PC-3 (cell line): Measurements from ENCODE around the gene ERH.

Experiments used
- EZH2 ChIP-seq: fragments of 300-600 bp; sonication (generic); IDR thresholded peaks from one replicate; pipeline ENCODE4 v1.6.1; 2017; ENCODE audit warnings: antibody characterized with exemption, mild to moderate bottlenecking, low read length; ENCODE audit not compliant: unreplicated experiment
- TF ChIP-seq, protein P1 (sequence below): fragments of 300-600 bp; sonication (generic); conservative IDR thresholded peaks from 2 replicates; pipeline ENCODE4 v1.5.1; 2017; ENCODE audit warnings: antibody characterized with exemption, low read depth, mild to moderate bottlenecking, low read length

DNA sequence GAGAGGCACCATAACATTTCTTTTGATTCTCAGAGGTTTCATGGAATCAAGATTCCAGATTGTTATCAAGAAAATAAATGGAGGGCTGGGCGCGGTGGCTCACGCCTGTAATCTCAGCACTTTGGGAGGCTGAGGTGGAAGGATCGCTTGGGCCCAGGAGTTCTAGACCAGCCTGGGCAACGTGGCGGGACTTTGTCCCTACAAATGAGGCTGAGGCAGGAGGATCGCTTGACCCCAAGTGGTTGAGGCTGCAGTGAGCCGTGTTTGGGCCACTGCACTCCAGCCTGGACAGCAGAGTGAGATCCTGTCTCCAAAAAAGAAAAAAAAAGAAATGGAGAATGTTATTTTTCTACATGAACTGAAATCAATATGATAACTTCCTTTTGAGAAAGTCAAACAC, 1.7 kb upstream of the ERH start:
- TF ChIP-seq, protein P1, sequence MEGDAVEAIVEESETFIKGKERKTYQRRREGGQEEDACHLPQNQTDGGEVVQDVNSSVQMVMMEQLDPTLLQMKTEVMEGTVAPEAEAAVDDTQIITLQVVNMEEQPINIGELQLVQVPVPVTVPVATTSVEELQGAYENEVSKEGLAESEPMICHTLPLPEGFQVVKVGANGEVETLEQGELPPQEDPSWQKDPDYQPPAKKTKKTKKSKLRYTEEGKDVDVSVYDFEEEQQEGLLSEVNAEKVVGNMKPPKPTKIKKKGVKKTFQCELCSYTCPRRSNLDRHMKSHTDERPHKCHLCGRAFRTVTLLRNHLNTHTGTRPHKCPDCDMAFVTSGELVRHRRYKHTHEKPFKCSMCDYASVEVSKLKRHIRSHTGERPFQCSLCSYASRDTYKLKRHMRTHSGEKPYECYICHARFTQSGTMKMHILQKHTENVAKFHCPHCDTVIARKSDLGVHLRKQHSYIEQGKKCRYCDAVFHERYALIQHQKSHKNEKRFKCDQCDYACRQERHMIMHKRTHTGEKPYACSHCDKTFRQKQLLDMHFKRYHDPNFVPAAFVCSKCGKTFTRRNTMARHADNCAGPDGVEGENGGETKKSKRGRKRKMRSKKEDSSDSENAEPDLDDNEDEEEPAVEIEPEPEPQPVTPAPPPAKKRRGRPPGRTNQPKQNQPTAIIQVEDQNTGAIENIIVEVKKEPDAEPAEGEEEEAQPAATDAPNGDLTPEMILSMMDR: no peak
- no peak for TF ChIP-seq EZH2
